ENCODE data around the gene DAD1.

- no peak for TF ChIP-seq GATA2 (IDR thresholded peaks at IDR 0.05; ENCODE audit: low read depth, low read length)
- no peak for TF ChIP-seq GATA3 (IDR thresholded peaks at IDR 0.05; ENCODE audit: low read depth, low read length)
Observed at GRCh38 chr14:22593189-22593588, 4.2 kb upstream of the DAD1 start.

Data from SH-SY5Y (cell line).